ENCODE measurements around the gene ZSCAN2.

DNA sequence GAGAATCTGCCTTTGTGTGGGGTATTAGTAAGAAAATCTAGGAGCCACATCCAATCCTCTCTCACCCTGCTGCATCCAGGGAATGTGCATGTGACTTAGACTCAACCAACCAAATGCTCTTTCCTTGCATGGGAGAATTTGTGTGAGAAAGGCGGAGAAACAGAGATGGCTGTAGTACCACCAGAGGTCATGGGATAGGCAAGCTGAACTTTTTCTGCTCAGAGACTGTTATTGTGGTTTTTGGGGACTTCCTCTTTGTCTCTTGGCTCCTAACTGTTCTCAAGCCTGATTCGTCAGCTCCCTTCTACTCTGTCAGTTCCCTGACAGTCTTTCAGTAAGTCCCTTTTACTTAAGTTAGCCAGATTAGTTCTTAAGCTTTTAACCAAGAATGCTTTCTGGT, 2.6 kb upstream of the ZSCAN2 start:
- TF ChIP-seq, protein P1, sequence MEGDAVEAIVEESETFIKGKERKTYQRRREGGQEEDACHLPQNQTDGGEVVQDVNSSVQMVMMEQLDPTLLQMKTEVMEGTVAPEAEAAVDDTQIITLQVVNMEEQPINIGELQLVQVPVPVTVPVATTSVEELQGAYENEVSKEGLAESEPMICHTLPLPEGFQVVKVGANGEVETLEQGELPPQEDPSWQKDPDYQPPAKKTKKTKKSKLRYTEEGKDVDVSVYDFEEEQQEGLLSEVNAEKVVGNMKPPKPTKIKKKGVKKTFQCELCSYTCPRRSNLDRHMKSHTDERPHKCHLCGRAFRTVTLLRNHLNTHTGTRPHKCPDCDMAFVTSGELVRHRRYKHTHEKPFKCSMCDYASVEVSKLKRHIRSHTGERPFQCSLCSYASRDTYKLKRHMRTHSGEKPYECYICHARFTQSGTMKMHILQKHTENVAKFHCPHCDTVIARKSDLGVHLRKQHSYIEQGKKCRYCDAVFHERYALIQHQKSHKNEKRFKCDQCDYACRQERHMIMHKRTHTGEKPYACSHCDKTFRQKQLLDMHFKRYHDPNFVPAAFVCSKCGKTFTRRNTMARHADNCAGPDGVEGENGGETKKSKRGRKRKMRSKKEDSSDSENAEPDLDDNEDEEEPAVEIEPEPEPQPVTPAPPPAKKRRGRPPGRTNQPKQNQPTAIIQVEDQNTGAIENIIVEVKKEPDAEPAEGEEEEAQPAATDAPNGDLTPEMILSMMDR (IDR thresholded peaks at IDR 0.05 in 2 of 3, conservative IDR thresholded peaks at IDR 0.05 in 1 of 3; ENCODE audit: control insufficient read depth in 2 of 3, extremely low read depth in 1 of 3, insufficient read depth in 1 of 3, low read depth in 3 of 3, low read length in 3 of 3), result 0 out of 6 replicates have a peak, but pooled peaks of 1 of the 3 experiments have one; percentile 6
- no peak for TF ChIP-seq SP1 (IDR thresholded peaks at IDR 0.05; ENCODE audit: low read depth, low read length)
- TF ChIP-seq FOXK2 (IDR thresholded peaks at IDR 0.05), result no peak
- TF ChIP-seq EZH2 (IDR thresholded peaks at IDR 0.05; ENCODE audit: borderline replicate concordance, control insufficient read depth, low read depth, low read length), result no peak
- no peak for TF ChIP-seq POLR2AphosphoS5 (IDR thresholded peaks at IDR 0.05; ENCODE audit: low read length)
- no peak for TF ChIP-seq BMI1 (IDR thresholded peaks at IDR 0.05; ENCODE audit: borderline replicate concordance)
- TF ChIP-seq, protein P2, sequence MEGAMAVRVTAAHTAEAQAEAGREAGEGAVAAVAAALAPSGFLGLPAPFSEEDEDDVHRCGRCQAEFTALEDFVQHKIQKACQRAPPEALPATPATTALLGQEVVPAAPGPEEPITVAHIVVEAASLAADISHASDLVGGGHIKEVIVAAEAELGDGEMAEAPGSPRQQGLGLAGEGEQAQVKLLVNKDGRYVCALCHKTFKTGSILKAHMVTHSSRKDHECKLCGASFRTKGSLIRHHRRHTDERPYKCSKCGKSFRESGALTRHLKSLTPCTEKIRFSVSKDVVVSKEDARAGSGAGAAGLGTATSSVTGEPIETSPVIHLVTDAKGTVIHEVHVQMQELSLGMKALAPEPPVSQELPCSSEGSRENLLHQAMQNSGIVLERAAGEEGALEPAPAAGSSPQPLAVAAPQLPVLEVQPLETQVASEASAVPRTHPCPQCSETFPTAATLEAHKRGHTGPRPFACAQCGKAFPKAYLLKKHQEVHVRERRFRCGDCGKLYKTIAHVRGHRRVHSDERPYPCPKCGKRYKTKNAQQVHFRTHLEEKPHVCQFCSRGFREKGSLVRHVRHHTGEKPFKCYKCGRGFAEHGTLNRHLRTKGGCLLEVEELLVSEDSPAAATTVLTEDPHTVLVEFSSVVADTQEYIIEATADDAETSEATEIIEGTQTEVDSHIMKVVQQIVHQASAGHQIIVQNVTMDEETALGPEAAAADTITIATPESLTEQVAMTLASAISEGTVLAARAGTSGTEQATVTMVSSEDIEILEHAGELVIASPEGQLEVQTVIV (IDR thresholded peaks at IDR 0.05; ENCODE audit: borderline replicate concordance, partially characterized antibody), result no peak

Data from GM12878 (cell line).